Bone marrow (tissue), 2 donors: ENCODE data around the gene DEUP1.
"Not testable (repeated sequence)": the region's sequence is repeated elsewhere in the genome, so short reads cannot be mapped to it uniquely, and the experiment has no call there.

ENCODE experiments used
- DNase-seq, 2 donors: peaks; one replicate each; lab custom pipeline; 2025; lab: John Stamatoyannopoulos, UW

Gene DEUP1

GRCh38 chr11:93361435-93361834 is 30.9 kb downstream of the DEUP1 start:
- DNase-seq: no peak

- no peak for DNase-seq
Measured at GRCh38 chr11:93368022-93368421, 37.5 kb downstream of the DEUP1 start.

GRCh38 chr11:93370260-93370659 is 39.7 kb downstream of the DEUP1 start:
- no peak for DNase-seq

GRCh38 chr11:93389737-93390136 is 59.2 kb downstream of the DEUP1 start:
- DNase-seq: no peak

GRCh38 chr11:93392867-93393266 is 62.3 kb downstream of the DEUP1 start:
- DNase-seq: no peak

- no peak for DNase-seq
Measured at GRCh38 chr11:93393386-93393785, 62.8 kb downstream of the DEUP1 start.

- no peak for DNase-seq
Measured at GRCh38 chr11:93394488-93394887, 63.9 kb downstream of the DEUP1 start.

- no peak for DNase-seq
Measured at GRCh38 chr11:93396316-93396715, 65.8 kb downstream of the DEUP1 start.

- DNase-seq: no peak
Measured at GRCh38 chr11:93403930-93404329, 73.4 kb downstream of the DEUP1 start.

GRCh38 chr11:93407777-93408401 is 77.3 kb downstream of the DEUP1 start:
- DNase-seq: no peak

GRCh38 chr11:93410441-93410840 is 79.9 kb downstream of the DEUP1 start:
- DNase-seq: no peak

GRCh38 chr11:93411705-93412104 is 81.2 kb downstream of the DEUP1 start:
- no peak for DNase-seq

- no peak for DNase-seq
Measured at GRCh38 chr11:93432247-93432646, 101.7 kb downstream of the DEUP1 start.

- DNase-seq: not testable (repeated sequence)
Measured at GRCh38 chr11:93443232-93443631, 112.7 kb downstream of the DEUP1 start.

GRCh38 chr11:93444617-93445073 is 114.1 kb downstream of the DEUP1 start:
- no peak for DNase-seq

- DNase-seq: no peak
Measured at GRCh38 chr11:93458286-93458685, 127.7 kb downstream of the DEUP1 start.

- DNase-seq: not testable (repeated sequence)
Measured at GRCh38 chr11:93463666-93464065, 133.1 kb downstream of the DEUP1 start.

GRCh38 chr11:93464927-93465540 is 134.5 kb downstream of the DEUP1 start:
- no peak for DNase-seq

- DNase-seq: no peak
Measured at GRCh38 chr11:93467054-93467453, 136.5 kb downstream of the DEUP1 start.

- no peak for DNase-seq
Measured at GRCh38 chr11:93468290-93468689, 137.7 kb downstream of the DEUP1 start.

- DNase-seq: no peak
Measured at GRCh38 chr11:93474123-93474522, 143.6 kb downstream of the DEUP1 start.

GRCh38 chr11:93476796-93477195 is 146.3 kb downstream of the DEUP1 start:
- DNase-seq: no peak

GRCh38 chr11:93477684-93478234 is 147.2 kb downstream of the DEUP1 start:
- DNase-seq: no peak

GRCh38 chr11:93478841-93479240 is 148.3 kb downstream of the DEUP1 start:
- DNase-seq: no peak
